Measurements from ENCODE around the gene NCF2.

DNA sequence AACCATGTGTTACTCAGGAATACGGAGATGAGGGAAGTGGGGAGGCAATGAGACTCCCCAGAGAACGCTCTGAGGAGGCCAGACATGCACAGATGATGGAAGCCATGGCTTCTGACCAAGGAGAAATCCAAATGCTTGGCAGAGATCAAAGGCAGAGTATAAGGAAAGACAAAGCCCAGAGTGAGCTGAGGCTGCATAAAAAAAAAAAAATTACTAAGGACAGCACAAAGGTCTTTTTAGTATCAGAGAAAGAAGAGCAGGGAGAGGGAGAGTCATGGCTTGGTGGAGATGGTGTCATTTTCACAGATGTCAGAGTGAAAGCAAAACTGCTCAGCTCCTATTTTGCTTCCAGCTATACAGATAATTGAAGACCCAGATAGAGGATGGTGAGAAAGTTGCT is 8.1 kb upstream of the NCF2 start:
- TF ChIP-seq, protein P1, sequence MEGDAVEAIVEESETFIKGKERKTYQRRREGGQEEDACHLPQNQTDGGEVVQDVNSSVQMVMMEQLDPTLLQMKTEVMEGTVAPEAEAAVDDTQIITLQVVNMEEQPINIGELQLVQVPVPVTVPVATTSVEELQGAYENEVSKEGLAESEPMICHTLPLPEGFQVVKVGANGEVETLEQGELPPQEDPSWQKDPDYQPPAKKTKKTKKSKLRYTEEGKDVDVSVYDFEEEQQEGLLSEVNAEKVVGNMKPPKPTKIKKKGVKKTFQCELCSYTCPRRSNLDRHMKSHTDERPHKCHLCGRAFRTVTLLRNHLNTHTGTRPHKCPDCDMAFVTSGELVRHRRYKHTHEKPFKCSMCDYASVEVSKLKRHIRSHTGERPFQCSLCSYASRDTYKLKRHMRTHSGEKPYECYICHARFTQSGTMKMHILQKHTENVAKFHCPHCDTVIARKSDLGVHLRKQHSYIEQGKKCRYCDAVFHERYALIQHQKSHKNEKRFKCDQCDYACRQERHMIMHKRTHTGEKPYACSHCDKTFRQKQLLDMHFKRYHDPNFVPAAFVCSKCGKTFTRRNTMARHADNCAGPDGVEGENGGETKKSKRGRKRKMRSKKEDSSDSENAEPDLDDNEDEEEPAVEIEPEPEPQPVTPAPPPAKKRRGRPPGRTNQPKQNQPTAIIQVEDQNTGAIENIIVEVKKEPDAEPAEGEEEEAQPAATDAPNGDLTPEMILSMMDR (IDR thresholded peaks at IDR 0.05; ENCODE audit: low read depth, low read length): no peak
- TF ChIP-seq POLR2A (IDR thresholded peaks at IDR 0.05; ENCODE audit: extremely low read depth, insufficient read length): no peak

Data from NB4 (cell line).